CD8-positive, alpha-beta memory T cell (primary cell): ENCODE measurements around the gene STAM. TPM values are rescaled to one million over a fixed set of nuclear protein-coding genes. Genes with fewer than 3 reads are reported as not detected.

ENCODE experiments used
- CTCF ChIA-PET: fragments of 350-600 bp; sonication (Branson Sonifier 250); formaldehyde crosslinking; loops from one replicate; lab custom pipeline; 2021; ENCODE audit warnings: antibody characterized with exemption; lab: Charles Lee
- POLR2A ChIA-PET: fragments of 350-600 bp; sonication (Branson Sonifier 250); formaldehyde crosslinking; loops from one replicate; lab custom pipeline; 2021; ENCODE audit warnings: antibody characterized with exemption; lab: Charles Lee
- DNase-seq, 5 donors: peaks; one replicate each; pipeline versions ENCODE4 v3.0.0 to v3.0.0-alpha.2; 2020 to 2022; ENCODE audit warnings: mixed read lengths in 1 of 5
- H3K27ac ChIP-seq: one replicate; pipeline ENCODE4 v1.7.0; 2013; ENCODE audit warnings: low read depth, mild to moderate bottlenecking, low read length, moderate library complexity
- H3K27me3 ChIP-seq: 2 replicates; pipeline ENCODE4 v1.7.0; 2013; ENCODE audit warnings: low read length, mild to moderate bottlenecking; ENCODE audit not compliant: insufficient read depth, poor library complexity, severe bottlenecking
- H3K36me3 ChIP-seq: 2 replicates; pipeline ENCODE4 v1.7.0; 2013; ENCODE audit warnings: mild to moderate bottlenecking, low read length, moderate library complexity; ENCODE audit not compliant: insufficient read depth
- H3K4me1 ChIP-seq: 2 replicates; pipeline ENCODE4 v1.7.0; 2013; ENCODE audit warnings: mild to moderate bottlenecking, low read length, moderate library complexity; ENCODE audit not compliant: insufficient read depth
- H3K4me3 ChIP-seq: 2 replicates; pipeline ENCODE4 v1.7.0; 2013; ENCODE audit warnings: mild to moderate bottlenecking, low read length
- H3K9me3 ChIP-seq: 2 replicates; pipeline ENCODE4 v1.7.0; 2013; ENCODE audit warnings: mild to moderate bottlenecking, low read length
- H3K27ac Mint-ChIP-seq, 8 donors: one replicate each; pipeline ENCODE4 v1.8.0; 2020 to 2021; ENCODE audit warnings: mixed read lengths in 8 of 8, mild to moderate bottlenecking in 6 of 8, inconsistent platforms in 3 of 8, moderate library complexity in 3 of 8
- H3K27me3 Mint-ChIP-seq, 2 donors: one replicate each; pipeline ENCODE4 v1.8.0; 2020 to 2021; ENCODE audit warnings: mixed read lengths in 2 of 2, mild to moderate bottlenecking in 1 of 2, moderate library complexity in 1 of 2
- H3K36me3 Mint-ChIP-seq, 3 donors: one replicate each; pipeline ENCODE4 v1.8.0; 2020 to 2021; ENCODE audit warnings: mixed read lengths in 3 of 3, inconsistent platforms in 1 of 3, mild to moderate bottlenecking in 1 of 3
- H3K4me1 Mint-ChIP-seq, 3 donors: one replicate each; pipeline ENCODE4 v1.8.0; 2020 to 2021; ENCODE audit warnings: mixed read lengths in 3 of 3, inconsistent platforms in 1 of 3, mild to moderate bottlenecking in 1 of 3
- H3K4me3 Mint-ChIP-seq, 7 donors: one replicate each; pipeline ENCODE4 v1.8.0; 2020 to 2021; ENCODE audit warnings: mixed read lengths in 7 of 7, mild to moderate bottlenecking in 6 of 7, moderate library complexity in 4 of 7, inconsistent platforms in 2 of 7
- H3K9me3 Mint-ChIP-seq, 5 donors: one replicate each; pipeline ENCODE4 v1.8.0; 2020 to 2022; ENCODE audit warnings: mixed read lengths in 5 of 5, mild to moderate bottlenecking in 3 of 5, moderate library complexity in 2 of 5, inconsistent platforms in 1 of 5
- polyA plus RNA-seq: library from polyadenylated mRNA; unstranded; fragments of 300-500 nt; fragmentation: Illumina TruSeq; gene quantifications from one replicate; pipeline ENCODE4 v1.2.3, GENCODE V29; 2021
- total RNA-seq, 2 experiments: library from RNA; stranded (reverse); gene quantifications; one replicate each; pipeline ENCODE4 v1.2.3, GENCODE V29; 2021

The STAM gene
- total and polyA plus RNA-seq, 3 experiments from 2014 or later = 7.8 to 22.3 (median 18.5) TPM

DNA sequence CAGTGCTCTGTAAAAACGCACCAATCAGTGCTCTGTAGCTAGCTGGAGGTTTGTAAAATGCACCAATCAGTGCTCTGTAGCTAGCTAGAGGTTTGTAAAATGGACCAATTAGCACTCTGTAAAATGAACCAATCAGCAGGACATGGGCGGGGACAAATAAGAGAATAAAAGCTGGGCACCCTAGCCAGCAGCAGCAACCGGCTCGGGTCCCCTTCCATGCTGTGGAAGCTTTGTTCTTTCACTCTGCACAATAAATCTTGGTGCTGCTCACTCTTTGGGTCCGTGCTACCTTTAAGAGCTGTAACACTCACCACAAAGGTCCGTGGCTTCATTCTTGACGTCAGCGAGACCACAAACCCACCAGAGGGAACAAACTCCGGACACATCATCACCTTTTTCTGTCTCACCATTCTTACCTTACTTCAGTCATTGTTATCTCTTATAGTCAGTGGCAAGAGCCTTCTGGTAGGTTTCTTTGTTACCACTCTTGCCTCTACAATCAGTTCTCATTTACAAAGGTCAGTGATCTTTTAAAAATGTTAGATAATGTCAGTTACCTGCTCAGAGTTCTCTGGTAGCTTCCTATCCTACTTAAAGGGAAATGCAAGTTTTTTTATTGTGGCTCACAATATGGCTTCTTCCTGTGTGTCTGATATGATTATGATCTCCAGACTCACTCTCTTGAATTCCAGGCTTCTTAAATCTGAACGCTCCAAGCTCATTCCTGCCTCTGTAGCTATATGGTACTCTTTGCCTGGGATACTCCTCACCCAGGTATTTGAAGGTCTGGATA lies 4.5 kb downstream of the STAM start:
- H3K4me1 Mint-ChIP-seq = peaks cover 67 to 94% (median 90%) of the 10 kb centered on the region in 3 donors
- POLR2A ChIA-PET = interaction anchor here (1.1 kb wide), 1 partner anchor 14 kb away, joined by 3 read pairs; no protein-coding TSS in a partner anchor
- CTCF ChIA-PET = interaction anchor here (1.3 to 1.8 kb wide), 3 partner anchors 25 to 88 kb away, joined by 3 to 4 read pairs (median 4); no protein-coding TSS in a partner anchor
- no peaks in the 10 kb centered on the region for H3K27me3 ChIP-seq
- peak overlapping the region; percentile 35 for H3K4me3 ChIP-seq
- H3K9me3 Mint-ChIP-seq = peaks cover 0 to 5% (median 5%) of the 10 kb centered on the region in 5 donors
- peaks cover 51% of the 10 kb centered on the region for H3K4me1 ChIP-seq
- H3K27ac ChIP-seq = no peak overlapping the region
- H3K27ac Mint-ChIP-seq = peak overlapping the region; percentile 72 to 92 (median 86)
- peaks cover 11 to 41% (median 18%) of the 10 kb centered on the region in 3 donors for H3K36me3 Mint-ChIP-seq
- peaks cover 0 to 3% of the 10 kb centered on the region in 2 donors for H3K27me3 Mint-ChIP-seq
- H3K36me3 ChIP-seq = no peaks in the 10 kb centered on the region
- peak; percentile 6 to 68 (median 51) for DNase-seq
- H3K9me3 ChIP-seq = no peaks in the 10 kb centered on the region
- H3K4me3 Mint-ChIP-seq = peak overlapping the region; percentile 51 to 82 (median 72)

DNA sequence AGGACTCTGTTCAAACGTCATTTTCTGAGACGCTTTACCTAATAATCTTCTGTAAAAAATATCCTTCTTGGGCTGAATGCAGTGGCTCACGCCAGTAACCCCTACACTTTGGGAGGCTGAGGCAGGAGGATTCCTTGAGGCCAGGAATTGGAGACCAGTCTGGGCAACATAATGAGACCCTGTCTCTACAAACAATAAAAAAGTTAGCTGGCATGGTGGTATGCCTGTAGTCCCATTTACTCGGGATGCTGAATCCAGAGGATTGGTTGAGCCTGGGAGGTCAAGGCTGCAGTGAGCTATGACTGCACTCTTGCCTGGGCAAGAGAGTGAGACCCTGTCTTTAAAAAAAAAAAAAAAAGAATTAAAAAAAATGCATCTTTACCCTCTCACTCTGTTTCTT lies 5.1 kb downstream of the STAM start:
- no peaks in the 10 kb centered on the region for H3K36me3 ChIP-seq
- H3K36me3 Mint-ChIP-seq = peaks cover 16 to 38% (median 24%) of the 10 kb centered on the region in 3 donors
- peaks cover 68 to 94% (median 94%) of the 10 kb centered on the region in 3 donors for H3K4me1 Mint-ChIP-seq
- ChIA-PET POLR2A (no interaction called here), CTCF (interaction anchor here (1.3 to 1.4 kb wide), 2 partner anchors 10 to 88 kb away, joined by 3 to 4 read pairs; no protein-coding TSS in a partner anchor)
- peaks cover 0 to 3% of the 10 kb centered on the region in 2 donors for H3K27me3 Mint-ChIP-seq
- no peak overlapping the region for H3K27ac ChIP-seq
- H3K27ac Mint-ChIP-seq = peak overlapping the region in 7 of 8 donors; percentile 72 to 92 (median 88)
- peak overlapping the region; percentile 51 to 82 (median 72) for H3K4me3 Mint-ChIP-seq
- H3K9me3 ChIP-seq = no peaks in the 10 kb centered on the region
- peaks cover 51% of the 10 kb centered on the region for H3K4me1 ChIP-seq
- H3K27me3 ChIP-seq = no peaks in the 10 kb centered on the region
- no peak overlapping the region for H3K4me3 ChIP-seq
- no peak for DNase-seq
- peaks cover 0 to 9% (median 7%) of the 10 kb centered on the region in 5 donors for H3K9me3 Mint-ChIP-seq

DNA sequence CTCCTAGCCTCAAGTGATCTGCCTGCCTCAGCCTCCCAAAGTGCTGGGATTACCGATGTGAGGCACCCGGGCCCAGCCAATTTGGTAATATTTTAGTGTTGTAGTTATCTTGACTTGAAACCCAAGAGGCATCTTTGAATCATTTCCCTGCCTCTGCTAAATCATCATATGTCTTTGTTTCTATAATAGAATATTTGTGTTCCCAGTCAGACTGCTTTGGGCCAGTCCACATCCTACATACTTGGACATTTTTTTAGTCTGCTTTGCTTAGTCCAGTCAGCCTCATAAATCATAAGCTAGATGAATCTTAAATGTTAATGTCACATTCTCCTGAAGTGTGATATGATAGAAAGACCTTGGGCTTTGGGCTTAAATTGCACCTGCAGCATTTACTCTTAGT lies 5.9 kb downstream of the STAM start:
- Histone ChIP-seq H3K4me3 (no peak overlapping the region), H3K9me3 (no peaks in the 10 kb centered on the region), H3K27me3 (no peaks in the 10 kb centered on the region), H3K4me1 (peaks cover 49% of the 10 kb centered on the region), H3K27ac (no peak overlapping the region), H3K36me3 (no peaks in the 10 kb centered on the region)
- CTCF ChIA-PET = interaction anchor here (1.4 kb wide), 1 partner anchor 9 kb away, joined by 3 read pairs; no protein-coding TSS in a partner anchor
- peak overlapping the region in 3 of 8 donors; percentile 22 to 68 (median 32) for H3K27ac Mint-ChIP-seq
- peaks cover 0 to 1% of the 10 kb centered on the region in 2 donors for H3K27me3 Mint-ChIP-seq
- POLR2A ChIA-PET = no interaction called here
- peaks cover 66 to 93% (median 92%) of the 10 kb centered on the region in 3 donors for H3K4me1 Mint-ChIP-seq
- no peak for DNase-seq
- H3K9me3 Mint-ChIP-seq = peaks cover 2 to 9% (median 7%) of the 10 kb centered on the region in 5 donors
- H3K4me3 Mint-ChIP-seq = no peak overlapping the region
- peaks cover 16 to 35% (median 24%) of the 10 kb centered on the region in 3 donors for H3K36me3 Mint-ChIP-seq

DNA sequence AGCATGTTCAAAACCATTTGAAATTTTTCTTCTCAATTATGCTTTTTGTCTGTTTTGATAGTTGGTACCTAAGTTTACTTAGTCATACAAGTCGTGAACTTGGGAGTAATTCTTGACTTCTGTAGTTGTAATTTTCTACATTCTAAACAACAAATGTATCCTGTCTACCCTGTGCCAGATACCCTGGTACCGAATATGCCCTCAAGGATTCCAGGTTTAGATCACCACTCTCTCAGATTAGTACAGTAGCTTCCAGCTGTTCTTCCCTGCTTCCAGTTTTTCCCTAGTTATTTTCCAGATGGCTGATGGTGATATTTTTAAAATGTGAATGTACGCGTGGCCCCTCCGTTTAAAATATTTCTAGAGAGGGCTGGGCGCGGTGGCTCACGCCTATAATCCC lies 6.5 kb downstream of the STAM start:
- CTCF ChIA-PET = interaction anchor here (1.4 kb wide), 1 partner anchor 9 kb away, joined by 3 read pairs; no protein-coding TSS in a partner anchor
- no peaks in the 10 kb centered on the region for H3K27me3 ChIP-seq
- H3K9me3 ChIP-seq = no peaks in the 10 kb centered on the region
- no peak overlapping the region for H3K4me3 ChIP-seq
- peaks cover 43% of the 10 kb centered on the region for H3K4me1 ChIP-seq
- H3K36me3 Mint-ChIP-seq = peaks cover 19 to 35% (median 24%) of the 10 kb centered on the region in 3 donors
- H3K27ac ChIP-seq = no peak overlapping the region
- H3K27me3 Mint-ChIP-seq = peaks cover 0 to 1% of the 10 kb centered on the region in 2 donors
- DNase-seq = no peak
- peak overlapping the region in 5 of 8 donors; percentile 32 to 61 (median 51) for H3K27ac Mint-ChIP-seq
- H3K4me3 Mint-ChIP-seq = peak overlapping the region in 1 of 7 donors; percentile 19
- POLR2A ChIA-PET = no interaction called here
- H3K9me3 Mint-ChIP-seq = peaks cover 2 to 9% (median 7%) of the 10 kb centered on the region in 5 donors
- H3K4me1 Mint-ChIP-seq = peaks cover 67 to 93% (median 92%) of the 10 kb centered on the region in 3 donors
- H3K36me3 ChIP-seq = no peaks in the 10 kb centered on the region

DNA sequence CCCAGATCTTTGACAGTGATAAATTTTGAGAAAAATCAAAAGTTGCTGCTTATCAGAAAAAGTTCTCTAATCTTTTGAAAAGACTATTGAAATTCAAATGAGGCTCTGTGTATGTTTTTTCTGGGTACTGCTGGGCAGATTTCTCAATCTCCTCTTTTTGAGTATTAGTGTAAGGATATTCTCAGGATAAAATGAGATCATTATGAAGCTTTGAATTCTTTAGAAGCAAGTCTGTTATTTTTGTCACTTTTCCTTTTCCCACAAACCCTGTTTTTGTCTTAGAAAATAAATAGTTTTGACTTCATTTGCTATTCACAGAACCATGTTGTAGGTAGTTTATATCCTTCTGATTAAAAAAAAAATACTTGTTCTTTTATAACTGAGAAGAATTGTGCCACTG lies 7.9 kb downstream of the STAM start:
- CTCF ChIA-PET = no interaction called here
- peaks cover 37% of the 10 kb centered on the region for H3K4me1 ChIP-seq
- no peaks in the 10 kb centered on the region for H3K27me3 ChIP-seq
- H3K4me3 Mint-ChIP-seq = peak overlapping the region in 1 of 7 donors; percentile 17
- no peak for DNase-seq
- peaks cover 2 to 11% (median 7%) of the 10 kb centered on the region in 5 donors for H3K9me3 Mint-ChIP-seq
- peak overlapping the region in 4 of 8 donors; percentile 7 to 73 (median 37) for H3K27ac Mint-ChIP-seq
- H3K36me3 ChIP-seq = no peaks in the 10 kb centered on the region
- H3K4me1 Mint-ChIP-seq = peaks cover 66 to 95% (median 91%) of the 10 kb centered on the region in 3 donors
- no peak overlapping the region for H3K4me3 ChIP-seq
- peaks cover 22 to 38% (median 27%) of the 10 kb centered on the region in 3 donors for H3K36me3 Mint-ChIP-seq
- H3K27me3 Mint-ChIP-seq = peaks cover 0 to 1% of the 10 kb centered on the region in 2 donors
- H3K27ac ChIP-seq = no peak overlapping the region
- POLR2A ChIA-PET = no interaction called here
- H3K9me3 ChIP-seq = no peaks in the 10 kb centered on the region

DNA sequence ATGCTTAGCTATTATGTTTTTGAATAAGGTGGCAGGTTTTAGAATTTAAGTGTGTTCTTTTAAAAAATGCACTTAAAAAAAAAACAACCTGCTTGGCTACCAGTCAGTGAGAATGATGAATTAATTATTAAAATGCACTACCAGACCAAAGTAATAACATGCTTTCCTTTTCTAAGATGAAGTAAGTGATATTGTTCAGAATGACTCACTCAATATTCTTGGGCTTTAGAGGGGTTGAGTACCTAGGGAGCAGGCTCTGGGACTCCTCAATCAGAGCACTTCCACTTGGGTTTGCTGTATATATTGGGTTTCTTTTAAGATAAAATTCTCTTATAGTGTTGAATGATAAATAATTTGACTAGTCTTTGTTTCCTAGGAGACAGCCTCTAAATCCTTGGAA lies 8.6 kb downstream of the STAM start:
- Mint-ChIP-seq H3K9me3 (peaks cover 2 to 11% (median 7%) of the 10 kb centered on the region in 5 donors), H3K4me3 (no peak overlapping the region), H3K4me1 (peaks cover 69 to 95% (median 91%) of the 10 kb centered on the region in 3 donors), H3K27ac (peak overlapping the region in 1 of 8 donors; percentile 70), H3K36me3 (peaks cover 22 to 38% (median 27%) of the 10 kb centered on the region in 3 donors), H3K27me3 (peaks cover 0 to 3% of the 10 kb centered on the region in 2 donors)
- ChIA-PET POLR2A (interaction anchor here (1.4 kb wide), 1 partner anchor 9 kb away, joined by 7 read pairs; the partner anchor contains the start of gene STAM), CTCF (no interaction called here)
- Histone ChIP-seq H3K4me1 (peaks cover 33% of the 10 kb centered on the region), H3K4me3 (no peak overlapping the region), H3K36me3 (no peaks in the 10 kb centered on the region), H3K27ac (no peak overlapping the region), H3K27me3 (no peaks in the 10 kb centered on the region), H3K9me3 (no peaks in the 10 kb centered on the region)
- DNase-seq = no peak

DNA sequence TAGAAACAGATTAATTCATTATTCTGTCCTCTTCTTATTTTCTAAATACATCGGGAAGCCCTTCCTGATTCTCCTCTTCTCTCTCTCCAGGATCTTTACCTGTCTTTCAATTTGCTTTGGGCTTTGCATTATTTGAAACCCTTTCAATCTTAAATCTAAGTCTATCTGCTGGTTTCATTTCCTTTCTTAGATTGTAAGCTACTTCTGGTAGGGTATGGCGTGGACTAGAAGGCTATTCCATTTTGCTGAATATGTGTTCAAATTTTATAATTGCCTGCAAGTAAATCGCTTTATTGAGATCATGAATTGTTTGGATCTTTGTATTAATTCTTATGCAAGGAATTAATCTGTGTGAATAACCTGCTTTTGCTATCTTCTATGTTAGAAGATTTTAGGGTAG lies 11.1 kb downstream of the STAM start:
- H3K4me1 ChIP-seq = peaks cover 14% of the 10 kb centered on the region
- Mint-ChIP-seq H3K4me1 (peaks cover 63 to 91% (median 84%) of the 10 kb centered on the region in 3 donors), H3K4me3 (peak overlapping the region in 1 of 7 donors; percentile 1), H3K27me3 (peaks cover 0 to 1% of the 10 kb centered on the region in 2 donors), H3K9me3 (peaks cover 2 to 11% (median 7%) of the 10 kb centered on the region in 5 donors), H3K27ac (peak overlapping the region in 4 of 8 donors; percentile 35 to 67 (median 37)), H3K36me3 (peaks cover 23 to 32% (median 27%) of the 10 kb centered on the region in 3 donors)
- CTCF ChIA-PET = no interaction called here
- no peak for DNase-seq
- POLR2A ChIA-PET = interaction anchor here (1.2 kb wide), 1 partner anchor 11 kb away, joined by 3 read pairs; the partner anchor contains the start of gene STAM
- H3K27ac ChIP-seq = no peak overlapping the region
- no peak overlapping the region for H3K4me3 ChIP-seq
- H3K9me3 ChIP-seq = no peaks in the 10 kb centered on the region
- H3K36me3 ChIP-seq = no peaks in the 10 kb centered on the region
- H3K27me3 ChIP-seq = no peaks in the 10 kb centered on the region
